DND-41 (cell line): ENCODE measurements around the gene HOXA3.

ENCODE experiments used
- ATAC-seq: fragments of 200-7000 bp; cut with Tn5 transposase; 3 replicates; pipeline ENCODE4 v1.9.1; 2021; ENCODE audit warnings: low read depth; ENCODE audit not compliant: insufficient read depth
- DNase-seq: peaks from one replicate; pipeline ENCODE4 v3.0.0-alpha.2; 2020
- H2AFZ ChIP-seq: 2 replicates; pipeline ENCODE4 v1.6.0; 2012; ENCODE audit warnings: low read depth, low read length
- H3K27ac ChIP-seq: 2 replicates; pipeline ENCODE4 v1.5.1; 2012; ENCODE audit warnings: low read length, inconsistent platforms
- H3K27me3 ChIP-seq: fragments of 200-600 bp; sonication (generic); 2 replicates; pipeline ENCODE4 v1.6.0; 2012; ENCODE audit warnings: low read length, mild to moderate bottlenecking, inconsistent platforms; ENCODE audit not compliant: insufficient read depth, poor library complexity
- H3K36me3 ChIP-seq: 2 replicates; pipeline ENCODE4 v1.5.1; 2012; ENCODE audit warnings: low read length, inconsistent platforms; ENCODE audit not compliant: insufficient read depth
- H3K4me1 ChIP-seq: 2 replicates; pipeline ENCODE4 v1.5.1; 2012; ENCODE audit warnings: mild to moderate bottlenecking, low read length; ENCODE audit not compliant: insufficient read depth
- H3K4me2 ChIP-seq: 2 replicates; pipeline ENCODE4 v1.6.0; 2012; ENCODE audit warnings: mild to moderate bottlenecking, moderate library complexity, low read length, inconsistent platforms; ENCODE audit not compliant: insufficient read depth
- H3K4me3 ChIP-seq, 2 experiments: fragments of 200-600 bp in 1 of 2; shearing (Covaris generic) in 1 of 2; 2 replicates each; pipeline ENCODE4 v1.5.1; 2012 to 2016; ENCODE audit warnings: inconsistent platforms in 2 of 2, low read length in 2 of 2, mild to moderate bottlenecking in 2 of 2, low read depth in 1 of 2, moderate library complexity in 1 of 2
- H3K79me2 ChIP-seq: 2 replicates; pipeline ENCODE4 v1.6.0; 2012; ENCODE audit warnings: low read length, inconsistent platforms; ENCODE audit not compliant: insufficient read depth
- H3K9ac ChIP-seq: 2 replicates; pipeline ENCODE4 v1.6.0; 2012; ENCODE audit warnings: low read depth, mild to moderate bottlenecking, inconsistent platforms, low read length, moderate library complexity
- H3K9me3 ChIP-seq: 2 replicates; pipeline ENCODE4 v1.5.1; 2012; ENCODE audit warnings: low read length, moderate library complexity, mild to moderate bottlenecking, inconsistent platforms; ENCODE audit not compliant: insufficient read depth, severe bottlenecking
- H4K20me1 ChIP-seq: 2 replicates; pipeline ENCODE4 v1.6.0; 2012; ENCODE audit warnings: low read length; ENCODE audit not compliant: insufficient read depth
- EZH2 ChIP-seq: IDR thresholded peaks from 3 replicates; pipeline ENCODE4 v1.6.1; 2012; ENCODE audit warnings: borderline replicate concordance, low read depth, mild to moderate bottlenecking, moderate library complexity, low read length, inconsistent platforms; ENCODE audit not compliant: severe bottlenecking
- TF ChIP-seq, protein P1 (sequence below): IDR thresholded peaks from 2 replicates; pipeline ENCODE4 v1.5.1; 2012; ENCODE audit warnings: borderline replicate concordance, low read length, moderate library complexity, mild to moderate bottlenecking; ENCODE audit not compliant: poor library complexity, severe bottlenecking; ENCODE audit errors: extremely low read depth

The HOXA3 gene

DNA sequence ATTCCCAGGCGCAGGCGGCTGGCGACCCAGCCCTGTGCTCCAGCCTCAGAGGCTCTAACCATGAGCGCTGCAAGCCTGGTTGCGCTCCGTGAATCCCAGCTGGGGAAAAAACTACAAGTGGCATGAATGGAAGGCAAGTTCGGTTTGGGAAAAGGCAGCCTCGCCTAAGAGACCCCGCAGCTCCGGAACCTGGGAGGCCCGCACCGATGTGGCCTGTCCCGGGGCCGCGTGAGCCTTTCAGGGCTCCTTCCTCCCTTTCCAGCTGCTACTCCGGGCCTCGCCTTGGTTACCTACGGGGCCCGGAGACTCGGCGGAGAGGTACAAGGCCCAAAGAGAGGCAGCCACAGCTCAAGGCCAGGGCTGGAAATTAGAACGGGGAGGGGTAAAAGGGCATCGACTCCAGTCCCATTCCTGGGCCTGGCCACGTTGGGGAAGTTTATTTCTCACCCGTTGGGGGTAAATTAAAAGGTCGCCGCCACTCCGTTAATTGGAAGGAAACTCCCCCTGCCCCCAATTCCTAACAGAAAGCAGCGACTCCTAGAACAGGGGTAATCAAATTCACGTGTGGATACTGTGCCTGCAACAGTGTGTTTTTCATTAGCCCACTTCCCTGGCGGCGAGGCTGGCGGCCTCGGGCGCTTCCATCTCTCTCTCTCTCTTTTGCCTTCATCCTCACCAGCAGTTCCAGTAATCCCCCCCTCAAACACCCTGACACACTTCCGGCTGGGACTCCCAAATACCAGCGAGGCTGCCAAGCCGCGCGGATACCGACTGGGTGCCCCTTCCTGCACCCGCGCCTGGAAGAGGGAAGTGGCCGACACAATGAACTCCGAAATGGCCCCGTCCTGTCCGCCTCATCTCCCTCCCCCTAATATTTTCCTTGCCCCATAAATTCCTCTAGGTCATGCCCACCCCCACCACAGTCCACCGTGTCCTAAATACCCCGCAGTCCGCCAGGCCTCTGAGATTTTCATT lies 14.4 kb upstream of the HOXA3 start:
- no peak overlapping the region for H3K9ac ChIP-seq
- H3K27me3 ChIP-seq: peaks cover 7% of the 10 kb centered on the region
- H3K4me2 ChIP-seq: no peak overlapping the region
- no peaks in the 10 kb centered on the region for H4K20me1 ChIP-seq
- TF ChIP-seq, protein P1, sequence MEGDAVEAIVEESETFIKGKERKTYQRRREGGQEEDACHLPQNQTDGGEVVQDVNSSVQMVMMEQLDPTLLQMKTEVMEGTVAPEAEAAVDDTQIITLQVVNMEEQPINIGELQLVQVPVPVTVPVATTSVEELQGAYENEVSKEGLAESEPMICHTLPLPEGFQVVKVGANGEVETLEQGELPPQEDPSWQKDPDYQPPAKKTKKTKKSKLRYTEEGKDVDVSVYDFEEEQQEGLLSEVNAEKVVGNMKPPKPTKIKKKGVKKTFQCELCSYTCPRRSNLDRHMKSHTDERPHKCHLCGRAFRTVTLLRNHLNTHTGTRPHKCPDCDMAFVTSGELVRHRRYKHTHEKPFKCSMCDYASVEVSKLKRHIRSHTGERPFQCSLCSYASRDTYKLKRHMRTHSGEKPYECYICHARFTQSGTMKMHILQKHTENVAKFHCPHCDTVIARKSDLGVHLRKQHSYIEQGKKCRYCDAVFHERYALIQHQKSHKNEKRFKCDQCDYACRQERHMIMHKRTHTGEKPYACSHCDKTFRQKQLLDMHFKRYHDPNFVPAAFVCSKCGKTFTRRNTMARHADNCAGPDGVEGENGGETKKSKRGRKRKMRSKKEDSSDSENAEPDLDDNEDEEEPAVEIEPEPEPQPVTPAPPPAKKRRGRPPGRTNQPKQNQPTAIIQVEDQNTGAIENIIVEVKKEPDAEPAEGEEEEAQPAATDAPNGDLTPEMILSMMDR: no peak
- H3K9me3 ChIP-seq: no peaks in the 10 kb centered on the region
- DNase-seq: no peak
- H3K27ac ChIP-seq: no peak overlapping the region
- no peaks in the 10 kb centered on the region for H3K4me1 ChIP-seq
- H3K4me3 ChIP-seq: no peak overlapping the region
- H2AFZ ChIP-seq: no peak overlapping the region
- H3K36me3 ChIP-seq: no peaks in the 10 kb centered on the region
- H3K79me2 ChIP-seq: no peaks in the 10 kb centered on the region
- no peak for ATAC-seq

DNA sequence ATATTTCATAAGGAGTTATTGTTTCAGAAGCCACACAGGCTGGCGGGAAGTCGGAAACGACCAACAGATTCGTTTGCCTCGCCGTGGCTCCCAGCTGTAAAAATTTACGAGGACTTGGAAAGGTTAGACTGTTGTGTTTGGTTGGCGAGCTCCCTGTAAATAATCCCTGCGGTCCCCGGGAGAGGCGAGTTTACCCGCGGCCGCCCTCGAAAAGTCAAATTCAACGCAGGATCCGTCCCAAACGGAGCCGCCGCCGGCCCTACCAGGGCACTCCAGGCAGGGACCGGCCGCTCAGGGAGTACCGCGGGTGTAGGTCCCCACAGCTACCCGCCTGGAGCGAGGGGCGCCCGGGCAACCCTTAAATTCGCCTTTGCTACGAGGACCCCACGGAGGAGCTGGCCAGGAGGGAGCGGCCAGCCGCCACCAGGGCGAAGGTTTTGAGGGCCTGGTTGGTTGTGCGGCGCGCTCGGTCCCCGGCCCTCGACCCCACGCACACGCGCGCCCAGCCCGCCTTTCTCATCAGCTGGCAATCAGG lies 13.7 kb upstream of the HOXA3 start:
- H3K27me3 ChIP-seq: peaks cover under 1% of the 10 kb centered on the region
- H3K4me1 ChIP-seq: peaks cover 3% of the 10 kb centered on the region
- no peak overlapping the region for H3K4me3 ChIP-seq
- H3K4me2 ChIP-seq: no peak overlapping the region
- no peak for ATAC-seq
- TF ChIP-seq EZH2: no peak
- TF ChIP-seq, protein P1: no peak
- H3K27ac ChIP-seq: no peak overlapping the region
- no peaks in the 10 kb centered on the region for H3K9me3 ChIP-seq
- DNase-seq: no peak
- H2AFZ ChIP-seq: no peak overlapping the region
- no peaks in the 10 kb centered on the region for H3K79me2 ChIP-seq
- no peaks in the 10 kb centered on the region for H3K36me3 ChIP-seq
- no peaks in the 10 kb centered on the region for H4K20me1 ChIP-seq
- H3K9ac ChIP-seq: no peak overlapping the region

DNA sequence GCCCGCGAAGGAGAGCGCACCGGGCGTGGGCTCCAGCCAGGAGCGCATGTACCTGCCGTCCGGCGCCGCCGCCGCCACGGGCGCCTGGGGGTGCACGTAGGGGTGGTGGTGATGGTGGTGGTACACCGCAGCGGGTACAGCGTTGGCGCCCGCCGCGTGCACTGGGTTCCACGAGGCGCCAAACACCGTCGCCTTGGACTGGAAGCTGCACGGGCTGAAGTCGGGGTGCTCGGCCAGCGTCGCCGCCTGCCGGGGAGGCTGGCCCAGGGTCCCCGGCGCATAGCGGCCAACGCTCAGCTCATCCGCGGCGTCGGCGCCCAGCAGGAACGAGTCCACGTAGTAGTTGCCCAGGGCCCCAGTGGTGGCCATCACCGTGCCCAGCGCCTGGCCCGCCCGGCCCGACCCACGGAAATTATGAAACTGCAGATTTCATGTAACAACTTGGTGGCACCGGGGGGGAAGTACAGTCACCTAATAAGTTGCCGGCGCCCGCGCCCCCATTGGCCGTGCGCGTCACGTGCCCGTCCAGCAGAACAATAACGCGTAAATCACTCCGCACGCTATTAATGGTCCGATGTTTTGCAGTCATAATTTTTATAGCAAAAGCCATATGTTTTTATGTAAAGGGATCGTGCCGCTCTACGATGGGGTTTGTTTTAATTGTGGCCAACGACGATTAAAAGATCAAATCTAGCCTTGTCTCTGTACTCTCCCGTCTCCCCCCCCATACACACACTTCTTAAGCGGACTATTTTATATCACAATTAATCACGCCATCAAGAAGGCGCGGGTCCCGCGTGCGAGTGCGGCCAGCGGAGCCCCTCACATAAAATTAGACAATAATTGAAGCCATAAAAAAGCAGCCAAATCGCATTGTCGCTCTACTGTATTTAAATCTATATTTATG lies 13.0 kb upstream of the HOXA3 start, which contains the start of gene HOXA9:
Gene HOXA9, minus strand, starts transcription at position 449 of the 907 bp plus-strand sequence. Its CDS starts 80 bp downstream, at position 369.
- Histone ChIP-seq H3K4me2 (no peak within 1 kb of the TSS), H3K27ac (no peak within 1 kb of the TSS), H2AFZ (no peak within 1 kb of the TSS), H3K4me1 (peaks cover 10% of the 10 kb centered on the region), H3K36me3 (no peaks in the 10 kb centered on the region), H4K20me1 (no peaks in the 10 kb centered on the region), H3K9ac (no peak within 1 kb of the TSS), H3K79me2 (no peaks in the 10 kb centered on the region), H3K27me3 (no peaks in the 10 kb centered on the region), H3K4me3 (no peak within 1 kb of the TSS), H3K9me3 (no peaks in the 10 kb centered on the region)
- ATAC-seq: no peak
- TF ChIP-seq, protein P1: no peak
- TF ChIP-seq EZH2: no peak
- no peak for DNase-seq
